HepG2 (cell line): ENCODE data around the gene CFAP43. TPM values are rescaled to one million over a fixed set of nuclear protein-coding genes. Genes with fewer than 3 reads are reported as not detected.

Experiments
- EEA1 ChIP-seq: sonication (generic); formaldehyde crosslinking; IDR thresholded peaks from 2 replicates; pipeline ENCODE4 v1.5.1; 2020; ENCODE audit warnings: mild to moderate bottlenecking, missing genetic modification reagents, borderline replicate concordance
- JUNB ChIP-seq: sonication (generic); formaldehyde crosslinking; IDR thresholded peaks from 2 replicates; pipeline ENCODE4 v1.8.0; 2022; ENCODE audit warnings: missing genetic modification reagents, mild to moderate bottlenecking, borderline replicate concordance
- KLF6 ChIP-seq: IDR thresholded peaks from 2 replicates; pipeline ENCODE4 v1.8.0; 2016; ENCODE audit warnings: missing biosample characterization, missing genetic modification reagents
- MAZ ChIP-seq, 2 experiments: sonication (generic) in 1 of 2; formaldehyde crosslinking in 1 of 2; IDR thresholded peaks; 2 replicates each; pipeline versions ENCODE4 v1.5.0 to v1.6.1; 2012 to 2020; ENCODE audit warnings: low read depth in 2 of 2, mild to moderate bottlenecking in 2 of 2, borderline replicate concordance in 1 of 2, improper control_type of control experiment in 1 of 2, low read length in 1 of 2, missing genetic modification reagents in 1 of 2, moderate library complexity in 1 of 2
- SAP130 ChIP-seq: IDR thresholded peaks from 2 replicates; pipeline ENCODE4 v1.6.1; 2016; ENCODE audit warnings: low read depth
- SIN3B ChIP-seq: fragments of 150-350 bp; IDR thresholded peaks from 2 replicates; pipeline ENCODE4 v1.6.1; 2014; ENCODE audit warnings: low read length
- STAG1 ChIP-seq: sonication (generic); formaldehyde crosslinking; IDR thresholded peaks from 2 replicates; pipeline ENCODE4 v1.4.0; 2020; ENCODE audit warnings: missing genetic modification reagents
- ZBTB42 ChIP-seq: sonication (generic); formaldehyde crosslinking; IDR thresholded peaks from 2 replicates; pipeline ENCODE4 v1.5.0; 2020; ENCODE audit warnings: mild to moderate bottlenecking, missing genetic modification reagents
- ZFP1 ChIP-seq: IDR thresholded peaks from 2 replicates; pipeline ENCODE4 v1.6.1; 2016
- ZFP90 ChIP-seq: sonication (generic); formaldehyde crosslinking; IDR thresholded peaks from 2 replicates; pipeline ENCODE4 v1.8.0; 2022; ENCODE audit warnings: missing genetic modification reagents, mild to moderate bottlenecking, inconsistent platforms, borderline replicate concordance
- ZNF20 ChIP-seq: sonication (generic); formaldehyde crosslinking; IDR thresholded peaks from 2 replicates; pipeline ENCODE4 v1.4.0; 2020; ENCODE audit warnings: mild to moderate bottlenecking, moderate library complexity, missing genetic modification reagents
- ZNF589 ChIP-seq: sonication (generic); formaldehyde crosslinking; conservative IDR thresholded peaks from 2 replicates; pipeline ENCODE4 v1.8.0; 2022; ENCODE audit warnings: mild to moderate bottlenecking, moderate library complexity, missing genetic modification reagents
- ZNF737 ChIP-seq: sonication (generic); formaldehyde crosslinking; IDR thresholded peaks from 2 replicates; pipeline ENCODE4 v1.5.0; 2020; ENCODE audit warnings: missing genetic modification reagents, mild to moderate bottlenecking, borderline replicate concordance
- polyA plus RNA-seq, 8 experiments: library from polyadenylated mRNA; depleted of rRNA in 3 of 8; stranded (reverse) in 7 of 8; unstranded in 1 of 8; fragments of >200 nt; fragmentation: Illumina TruSeq in 4 of 8; extraction: Trizol in 4 of 8; gene quantifications; 2 replicates each; pipeline versions ENCODE4 v1.2.1 to v1.2.3, GENCODE V29; 2011 to 2016; ENCODE audit warnings: low read depth in 4 of 8, missing spikeins in 1 of 8, mixed read lengths in 1 of 8; ENCODE audit not compliant: insufficient read depth in 1 of 8
- total RNA-seq, 5 experiments: library from RNA; depleted of rRNA; stranded (reverse); fragments of >200 nt; fragmentation: Illumina TruSeq; extraction: Trizol; gene quantifications; 2 replicates each; pipeline ENCODE4 v1.2.3, GENCODE V29; 2016; ENCODE audit warnings: low read depth in 1 of 5
- TF ChIP-seq, protein P1 (sequence below): sonication (generic); formaldehyde crosslinking; IDR thresholded peaks from 2 replicates; pipeline ENCODE4 v1.8.1; 2023; ENCODE audit warnings: mild to moderate bottlenecking, inconsistent platforms, moderate library complexity, missing genetic modification reagents, borderline replicate concordance
- TF ChIP-seq, protein P2 (sequence below): sonication (generic); formaldehyde crosslinking; IDR thresholded peaks from 2 replicates; pipeline ENCODE4; 2020; ENCODE audit warnings: missing genetic modification reagents, mild to moderate bottlenecking, borderline replicate concordance
- TF ChIP-seq, protein P3 (sequence below): fragments of 450-650 bp; IDR thresholded peaks from 2 replicates; pipeline ENCODE4 v1.6.1; 2016
- TF ChIP-seq, protein P4 (sequence below): sonication (generic); formaldehyde crosslinking; IDR thresholded peaks from 2 replicates; pipeline ENCODE4 v1.8.1; 2023; ENCODE audit warnings: mild to moderate bottlenecking, missing genetic modification reagents
- TF ChIP-seq, protein P5 (sequence below): sonication (generic); formaldehyde crosslinking; IDR thresholded peaks from 2 replicates; pipeline ENCODE4 v1.5.0; 2020; ENCODE audit warnings: mild to moderate bottlenecking, missing genetic modification reagents

The CFAP43 gene
- total and polyA plus RNA-seq, 2 of the 13 experiments (the other 11 are each of a cell fraction or from before 2014, with no cell fraction given), result 0.24 to 0.38 TPM

DNA sequence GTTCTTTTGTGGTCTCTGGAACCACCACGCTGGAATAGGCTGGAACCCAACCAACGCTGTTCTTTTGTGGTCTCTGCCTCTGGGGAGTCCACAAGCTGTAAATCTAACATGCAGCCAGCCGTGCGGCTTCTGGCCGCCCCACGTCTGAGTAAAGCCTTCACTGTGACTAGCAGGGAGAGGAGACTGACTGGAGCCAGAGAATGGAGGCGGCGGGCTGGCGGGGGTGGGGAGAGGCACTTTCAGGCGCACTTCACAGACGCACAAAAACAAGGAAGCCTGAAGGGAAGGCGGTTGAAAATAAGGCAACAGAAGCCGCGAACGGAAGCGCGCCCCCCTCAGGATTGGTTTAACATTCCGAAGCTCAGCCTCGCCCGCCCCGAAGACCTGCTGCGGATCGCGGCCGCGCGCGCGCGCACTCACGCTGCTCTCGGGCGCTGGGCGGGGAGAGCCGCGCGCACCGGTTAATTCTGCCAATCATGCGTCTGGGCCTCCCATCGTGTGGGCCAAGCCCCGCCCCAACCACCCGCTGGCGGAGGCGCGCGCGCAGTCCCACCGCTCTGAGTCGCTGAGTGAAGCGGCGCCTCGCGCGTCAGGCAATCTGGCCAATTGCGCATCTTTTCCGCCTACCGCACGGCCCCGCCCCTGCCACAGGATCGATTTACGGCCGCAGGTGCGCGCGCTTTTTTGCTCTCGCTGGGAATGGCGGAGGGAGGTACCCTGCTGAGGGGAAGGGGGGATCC lies 110.5 kb downstream of the CFAP43 start, which contains the start of gene SFR1 (continued):
- TF ChIP-seq, protein P1, sequence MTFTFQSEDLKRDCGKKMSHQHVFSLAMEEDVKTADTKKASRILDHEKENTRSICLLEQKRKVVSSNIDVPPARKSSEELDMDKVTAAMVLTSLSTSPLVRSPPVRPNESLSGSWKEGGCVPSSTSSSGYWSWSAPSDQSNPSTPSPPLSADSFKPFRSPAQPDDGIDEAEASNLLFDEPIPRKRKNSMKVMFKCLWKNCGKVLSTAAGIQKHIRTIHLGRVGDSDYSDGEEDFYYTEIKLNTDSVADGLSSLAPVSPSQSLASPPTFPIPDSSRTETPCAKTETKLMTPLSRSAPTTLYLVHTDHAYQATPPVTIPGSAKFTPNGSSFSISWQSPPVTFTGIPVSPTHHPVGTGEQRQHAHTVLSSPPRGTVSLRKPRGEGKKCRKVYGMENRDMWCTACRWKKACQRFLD (CRISPR knock-in tag), result no peak
- TF ChIP-seq KLF6 (CRISPR knock-in tag) (0 out of 2 replicates have a peak, but pooled peaks have one; percentile 65), ZFP1 (CRISPR knock-in tag) (no peak), ZNF589 (CRISPR knock-in tag) (no peak), ZBTB42 (CRISPR knock-in tag) (no peak), SAP130 (CRISPR knock-in tag) (peak; percentile 85), ZNF20 (CRISPR knock-in tag) (no peak), EEA1 (CRISPR knock-in tag) (0 out of 2 replicates have a peak, but pooled peaks have one; percentile 43), ZFP90 (CRISPR knock-in tag) (peak; percentile 62; the same call in 1 of the 2 replicates), STAG1 (CRISPR knock-in tag) (peak; percentile 41; the same call in 1 of the 2 replicates), JUNB (CRISPR knock-in tag) (no peak), ZNF737 (CRISPR knock-in tag) (no peak), MAZ (IDR thresholded peaks at IDR 0.05; ENCODE audit: borderline replicate concordance, low read depth, low read length) (peak; percentile 40; the same call in 1 of the 2 replicates), MAZ (CRISPR knock-in tag; IDR thresholded peaks at IDR 0.05; ENCODE audit: low read depth) (peak; percentile 76; the same call in 1 of the 2 replicates), SIN3B (peak; percentile 40; the same call in 1 of the 2 replicates)
- TF ChIP-seq, protein P2, sequence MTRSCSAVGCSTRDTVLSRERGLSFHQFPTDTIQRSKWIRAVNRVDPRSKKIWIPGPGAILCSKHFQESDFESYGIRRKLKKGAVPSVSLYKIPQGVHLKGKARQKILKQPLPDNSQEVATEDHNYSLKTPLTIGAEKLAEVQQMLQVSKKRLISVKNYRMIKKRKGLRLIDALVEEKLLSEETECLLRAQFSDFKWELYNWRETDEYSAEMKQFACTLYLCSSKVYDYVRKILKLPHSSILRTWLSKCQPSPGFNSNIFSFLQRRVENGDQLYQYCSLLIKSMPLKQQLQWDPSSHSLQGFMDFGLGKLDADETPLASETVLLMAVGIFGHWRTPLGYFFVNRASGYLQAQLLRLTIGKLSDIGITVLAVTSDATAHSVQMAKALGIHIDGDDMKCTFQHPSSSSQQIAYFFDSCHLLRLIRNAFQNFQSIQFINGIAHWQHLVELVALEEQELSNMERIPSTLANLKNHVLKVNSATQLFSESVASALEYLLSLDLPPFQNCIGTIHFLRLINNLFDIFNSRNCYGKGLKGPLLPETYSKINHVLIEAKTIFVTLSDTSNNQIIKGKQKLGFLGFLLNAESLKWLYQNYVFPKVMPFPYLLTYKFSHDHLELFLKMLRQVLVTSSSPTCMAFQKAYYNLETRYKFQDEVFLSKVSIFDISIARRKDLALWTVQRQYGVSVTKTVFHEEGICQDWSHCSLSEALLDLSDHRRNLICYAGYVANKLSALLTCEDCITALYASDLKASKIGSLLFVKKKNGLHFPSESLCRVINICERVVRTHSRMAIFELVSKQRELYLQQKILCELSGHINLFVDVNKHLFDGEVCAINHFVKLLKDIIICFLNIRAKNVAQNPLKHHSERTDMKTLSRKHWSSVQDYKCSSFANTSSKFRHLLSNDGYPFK (CRISPR knock-in tag), result 0 out of 2 replicates have a peak, but pooled peaks have one; percentile 50
- TF ChIP-seq, protein P3, sequence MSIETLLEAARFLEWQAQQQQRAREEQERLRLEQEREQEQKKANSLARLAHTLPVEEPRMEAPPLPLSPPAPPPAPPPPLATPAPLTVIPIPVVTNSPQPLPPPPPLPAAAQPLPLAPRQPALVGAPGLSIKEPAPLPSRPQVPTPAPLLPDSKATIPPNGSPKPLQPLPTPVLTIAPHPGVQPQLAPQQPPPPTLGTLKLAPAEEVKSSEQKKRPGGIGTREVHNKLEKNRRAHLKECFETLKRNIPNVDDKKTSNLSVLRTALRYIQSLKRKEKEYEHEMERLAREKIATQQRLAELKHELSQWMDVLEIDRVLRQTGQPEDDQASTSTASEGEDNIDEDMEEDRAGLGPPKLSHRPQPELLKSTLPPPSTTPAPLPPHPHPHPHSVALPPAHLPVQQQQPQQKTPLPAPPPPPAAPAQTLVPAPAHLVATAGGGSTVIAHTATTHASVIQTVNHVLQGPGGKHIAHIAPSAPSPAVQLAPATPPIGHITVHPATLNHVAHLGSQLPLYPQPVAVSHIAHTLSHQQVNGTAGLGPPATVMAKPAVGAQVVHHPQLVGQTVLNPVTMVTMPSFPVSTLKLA, result peak; percentile 35
- TF ChIP-seq, protein P4, sequence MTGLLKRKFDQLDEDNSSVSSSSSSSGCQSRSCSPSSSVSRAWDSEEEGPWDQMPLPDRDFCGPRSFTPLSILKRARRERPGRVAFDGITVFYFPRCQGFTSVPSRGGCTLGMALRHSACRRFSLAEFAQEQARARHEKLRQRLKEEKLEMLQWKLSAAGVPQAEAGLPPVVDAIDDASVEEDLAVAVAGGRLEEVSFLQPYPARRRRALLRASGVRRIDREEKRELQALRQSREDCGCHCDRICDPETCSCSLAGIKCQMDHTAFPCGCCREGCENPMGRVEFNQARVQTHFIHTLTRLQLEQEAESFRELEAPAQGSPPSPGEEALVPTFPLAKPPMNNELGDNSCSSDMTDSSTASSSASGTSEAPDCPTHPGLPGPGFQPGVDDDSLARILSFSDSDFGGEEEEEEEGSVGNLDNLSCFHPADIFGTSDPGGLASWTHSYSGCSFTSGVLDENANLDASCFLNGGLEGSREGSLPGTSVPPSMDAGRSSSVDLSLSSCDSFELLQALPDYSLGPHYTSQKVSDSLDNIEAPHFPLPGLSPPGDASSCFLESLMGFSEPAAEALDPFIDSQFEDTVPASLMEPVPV (CRISPR knock-in tag), result peak; percentile 66; the same call in 1 of the 2 replicates
- TF ChIP-seq, protein P5, sequence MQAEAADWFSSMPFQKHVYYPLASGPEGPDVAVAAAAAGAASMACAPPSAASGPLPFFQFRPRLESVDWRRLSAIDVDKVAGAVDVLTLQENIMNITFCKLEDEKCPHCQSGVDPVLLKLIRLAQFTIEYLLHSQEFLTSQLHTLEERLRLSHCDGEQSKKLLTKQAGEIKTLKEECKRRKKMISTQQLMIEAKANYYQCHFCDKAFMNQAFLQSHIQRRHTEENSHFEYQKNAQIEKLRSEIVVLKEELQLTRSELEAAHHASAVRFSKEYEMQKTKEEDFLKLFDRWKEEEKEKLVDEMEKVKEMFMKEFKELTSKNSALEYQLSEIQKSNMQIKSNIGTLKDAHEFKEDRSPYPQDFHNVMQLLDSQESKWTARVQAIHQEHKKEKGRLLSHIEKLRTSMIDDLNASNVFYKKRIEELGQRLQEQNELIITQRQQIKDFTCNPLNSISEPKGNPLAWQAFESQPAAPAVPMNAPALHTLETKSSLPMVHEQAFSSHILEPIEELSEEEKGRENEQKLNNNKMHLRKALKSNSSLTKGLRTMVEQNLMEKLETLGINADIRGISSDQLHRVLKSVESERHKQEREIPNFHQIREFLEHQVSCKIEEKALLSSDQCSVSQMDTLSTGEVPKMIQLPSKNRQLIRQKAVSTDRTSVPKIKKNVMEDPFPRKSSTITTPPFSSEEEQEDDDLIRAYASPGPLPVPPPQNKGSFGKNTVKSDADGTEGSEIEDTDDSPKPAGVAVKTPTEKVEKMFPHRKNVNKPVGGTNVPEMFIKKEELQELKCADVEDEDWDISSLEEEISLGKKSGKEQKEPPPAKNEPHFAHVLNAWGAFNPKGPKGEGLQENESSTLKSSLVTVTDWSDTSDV (CRISPR knock-in tag), result peak; percentile 41; the same call in 1 of the 2 replicates
